Peyer's patch (tissue), 4 donors: Measurements from ENCODE around the gene KIF11.
"Not testable (repeated sequence)": the region's sequence is repeated elsewhere in the genome, so short reads cannot be mapped to it uniquely, and the experiment has no call there.

Source experiments
- CTCF ChIP-seq, 6 experiments: fragments of 450-650 bp in 4 of 6; fragments of 200-600 bp in 2 of 6; sonication (generic) in 1 of 6; IDR thresholded peaks; one replicate each; pipeline ENCODE4 v1.5.1; 2017 to 2019; ENCODE audit warnings: antibody characterized with exemption in 6 of 6, mild to moderate bottlenecking in 3 of 6, moderate library complexity in 1 of 6
- POLR2A ChIP-seq, 2 donors: fragments of 450-650 bp; IDR thresholded peaks; one replicate each; pipeline ENCODE4 v1.5.1; 2017; ENCODE audit warnings: antibody characterized with exemption in 2 of 2, mild to moderate bottlenecking in 2 of 2, moderate library complexity in 2 of 2

GRCh38 chr10:92569663-92570062, 23.3 kb upstream of the KIF11 start:
- not testable (repeated sequence) for TF ChIP-seq CTCF, POLR2A (IDR thresholded peaks at IDR 0.05)
